GM11168 (cell line): ENCODE measurements around the gene HAAO.

Experiments
- in situ Hi-C: fragments of 300-500 bp; cut with MboI; formaldehyde crosslinking; loops from one replicate; pipeline ENCODE4 v1.12.0; 2022; ENCODE audit warnings: low sequenced_read_pairs; ENCODE audit not compliant: unreplicated experiment

Gene HAAO

GRCh38 chr2:42795275-42795674 is 2.9 kb upstream of the HAAO start:
- in situ Hi-C loops, result no loop called here

- in situ Hi-C loops, result no loop called here
These were observed 2.1 kb upstream of the HAAO start for GRCh38 chr2:42794271-42795046.

GRCh38 chr2:42793334-42794270 is 1.2 kb upstream of the HAAO start:
- in situ Hi-C loops, result no loop called here

GRCh38 chr2:42792087-42792582 is 248 bp downstream of the HAAO start:
- in situ Hi-C loops, result no loop called here

GRCh38 chr2:42791606-42792005 is 777 bp downstream of the HAAO start:
- in situ Hi-C loops, result no loop called here

- in situ Hi-C loops, result no loop called here
These were observed 2.6 kb downstream of the HAAO start for GRCh38 chr2:42789751-42790150.

- in situ Hi-C loops, result no loop called here
These were observed 3.5 kb downstream of the HAAO start for GRCh38 chr2:42788882-42789281.

GRCh38 chr2:42788478-42788793 is 3.9 kb downstream of the HAAO start:
- in situ Hi-C loops, result no loop called here

- in situ Hi-C loops, result no loop called here
These were observed 4.5 kb downstream of the HAAO start for GRCh38 chr2:42787788-42788477.

- in situ Hi-C loops, result no loop called here
These were observed 5.0 kb downstream of the HAAO start for GRCh38 chr2:42787424-42787787.

- in situ Hi-C loops, result no loop called here
These were observed 5.6 kb downstream of the HAAO start for GRCh38 chr2:42786561-42787345.

GRCh38 chr2:42784204-42784880 is 8.0 kb downstream of the HAAO start:
- in situ Hi-C loops, result no loop called here

- in situ Hi-C loops, result no loop called here
These were observed 8.9 kb downstream of the HAAO start for GRCh38 chr2:42783511-42783910.

GRCh38 chr2:42781181-42781580 is 11.2 kb downstream of the HAAO start:
- in situ Hi-C loops, result no loop called here

- in situ Hi-C loops, result no loop called here
These were observed 14.2 kb downstream of the HAAO start for GRCh38 chr2:42777883-42778805.

GRCh38 chr2:42775810-42776209 is 16.6 kb downstream of the HAAO start:
- in situ Hi-C loops, result no loop called here

- in situ Hi-C loops, result no loop called here
These were observed 17.2 kb downstream of the HAAO start for GRCh38 chr2:42775186-42775585.

GRCh38 chr2:42771546-42772153 is 20.7 kb downstream of the HAAO start:
- in situ Hi-C loops, result no loop called here
